Kasumi-1 (cell line): ENCODE data around the gene GATA5.

ENCODE experiments used
- DNase-seq, 2 experiments: peaks; one replicate each; lab custom pipeline; 2025; lab: John Stamatoyannopoulos, UW

Gene GATA5

GRCh38 chr20:62472941-62473585 lies 2.7 kb downstream of the GATA5 start:
- DNase-seq: no peak

DNA sequence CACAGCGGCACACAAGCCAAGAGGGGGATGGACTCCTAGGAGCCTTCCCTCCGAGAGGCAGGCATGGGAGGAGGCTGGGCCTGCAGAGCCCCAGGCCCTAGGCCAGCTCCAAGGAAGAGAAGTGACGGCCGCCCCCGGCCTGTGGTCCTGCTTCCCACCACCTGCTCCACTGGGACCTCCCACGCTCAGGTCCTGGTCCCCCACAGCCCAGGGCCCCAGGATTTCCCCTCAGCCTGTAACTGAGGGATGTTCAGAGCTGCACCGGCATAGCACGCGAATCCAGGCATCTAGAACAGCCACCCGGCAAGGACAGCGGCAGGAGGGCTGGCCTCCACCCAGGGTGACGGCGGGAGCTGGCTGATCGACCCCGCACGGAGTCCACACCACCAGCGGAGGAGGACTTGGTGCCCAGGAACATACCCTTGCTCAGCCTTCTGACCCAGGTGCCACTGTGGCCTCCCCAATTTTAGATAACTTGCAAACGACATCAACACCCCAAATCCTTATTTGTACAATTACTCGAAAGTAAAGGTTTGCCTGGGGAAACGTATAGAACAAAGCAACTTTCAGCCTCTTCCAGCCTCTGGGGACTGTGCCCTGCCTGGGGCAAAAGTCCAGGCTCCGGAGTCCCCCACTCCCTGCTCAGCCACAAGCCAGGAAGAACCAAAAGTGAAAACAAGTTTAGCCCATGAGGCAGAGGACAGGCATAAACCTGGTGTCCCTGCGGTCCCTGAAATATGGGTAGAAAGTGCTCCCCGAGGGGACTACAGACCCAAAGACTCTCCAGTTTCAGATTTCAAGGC lies 3.5 kb downstream of the GATA5 start:
- no peak for DNase-seq

DNA sequence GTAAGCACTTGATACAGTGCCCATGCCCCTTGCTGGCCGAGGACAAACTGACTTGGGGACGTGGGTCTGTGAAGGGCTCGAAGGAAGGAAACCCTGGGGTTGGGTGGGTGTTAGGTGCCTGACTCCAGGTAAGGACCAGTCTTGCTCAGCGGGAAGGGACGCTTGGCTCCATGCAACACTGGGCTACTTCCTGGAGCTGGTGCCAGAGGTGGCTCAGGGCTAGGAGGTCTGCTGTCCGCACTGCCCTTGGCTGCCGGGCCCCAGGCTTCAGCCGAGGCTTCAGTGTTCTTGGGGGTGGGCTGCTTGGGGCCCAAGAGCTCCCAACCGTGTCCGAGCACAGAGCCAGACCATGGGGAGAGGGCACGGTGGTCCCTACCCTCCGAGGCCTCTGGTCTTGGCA lies 5.3 kb downstream of the GATA5 start:
- no peak for DNase-seq

GRCh38 chr20:62470001-62470400 lies 5.8 kb downstream of the GATA5 start:
- DNase-seq: no peak

GRCh38 chr20:62469352-62469751 lies 6.4 kb downstream of the GATA5 start:
- no peak for DNase-seq

DNA sequence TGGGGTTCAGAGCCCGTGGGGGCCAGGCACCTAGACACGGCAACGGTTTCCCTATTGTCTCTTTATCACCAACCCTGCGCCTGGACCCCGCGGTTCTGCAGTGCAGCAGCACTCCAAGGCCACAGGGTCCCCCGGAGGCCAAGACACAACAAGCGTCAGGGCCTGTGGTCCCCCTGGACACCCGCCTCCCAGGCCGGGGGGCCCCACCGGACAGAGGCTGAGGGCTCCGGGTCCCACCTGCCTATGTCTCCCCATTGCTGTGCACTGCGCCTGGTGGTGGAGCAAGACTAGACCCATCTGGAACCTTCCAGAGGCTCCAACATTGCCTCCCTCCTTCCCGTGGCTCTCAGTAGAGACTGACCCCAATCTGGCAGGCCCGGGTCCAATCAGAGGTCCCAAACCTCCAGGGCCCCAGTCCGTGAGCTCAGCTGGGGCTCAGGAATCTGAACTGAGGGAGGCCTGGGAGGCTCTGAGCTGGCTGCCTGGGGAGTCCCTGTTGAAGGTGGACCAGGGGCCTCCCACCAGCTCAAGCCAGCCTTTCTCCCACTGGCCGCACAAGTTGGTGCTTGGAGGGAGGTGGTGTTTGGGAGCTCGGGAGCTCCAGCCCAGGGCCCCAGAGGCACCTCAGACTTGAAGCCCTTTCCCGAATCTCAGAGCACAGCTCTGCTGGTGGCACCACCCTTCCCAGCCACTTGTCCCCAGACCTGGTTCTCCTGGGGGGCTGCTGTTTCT lies 8.8 kb downstream of the GATA5 start:
- DNase-seq: no peak

DNA sequence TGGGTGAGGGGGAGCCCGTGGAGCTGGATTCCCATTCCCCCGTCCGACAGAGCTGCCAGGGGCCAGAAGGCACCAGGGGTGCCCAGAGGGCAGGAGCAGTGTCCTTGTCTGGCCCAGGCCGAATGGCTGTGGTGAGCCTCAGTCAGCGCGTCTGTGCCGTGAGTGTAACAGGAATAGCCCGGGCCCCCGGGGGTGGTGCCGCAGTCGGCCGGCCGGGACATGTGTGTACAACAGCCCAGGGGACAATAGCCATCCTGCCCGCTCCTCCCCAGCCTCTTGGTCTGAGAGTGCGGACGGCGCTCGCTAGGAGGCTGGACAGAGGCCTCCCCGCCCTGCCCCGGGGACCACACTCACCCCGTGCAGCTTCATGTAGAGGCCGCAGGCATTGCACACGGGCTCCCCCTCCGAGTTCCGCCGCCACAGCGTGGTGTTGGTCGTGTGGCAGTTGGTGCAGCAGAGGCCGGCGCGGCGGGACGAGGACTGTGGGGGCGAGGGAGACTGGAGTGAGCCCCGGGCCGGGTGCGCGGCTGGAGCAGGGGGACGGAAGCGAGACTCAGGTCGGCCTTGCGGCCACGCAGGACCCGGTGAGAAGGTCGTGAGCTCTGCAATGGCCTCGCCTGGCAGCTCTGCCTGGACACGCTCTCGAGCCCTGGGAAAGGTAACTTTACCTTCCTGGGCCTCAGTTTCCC lies 9.6 kb downstream of the GATA5 start:
- no peak for DNase-seq

DNA sequence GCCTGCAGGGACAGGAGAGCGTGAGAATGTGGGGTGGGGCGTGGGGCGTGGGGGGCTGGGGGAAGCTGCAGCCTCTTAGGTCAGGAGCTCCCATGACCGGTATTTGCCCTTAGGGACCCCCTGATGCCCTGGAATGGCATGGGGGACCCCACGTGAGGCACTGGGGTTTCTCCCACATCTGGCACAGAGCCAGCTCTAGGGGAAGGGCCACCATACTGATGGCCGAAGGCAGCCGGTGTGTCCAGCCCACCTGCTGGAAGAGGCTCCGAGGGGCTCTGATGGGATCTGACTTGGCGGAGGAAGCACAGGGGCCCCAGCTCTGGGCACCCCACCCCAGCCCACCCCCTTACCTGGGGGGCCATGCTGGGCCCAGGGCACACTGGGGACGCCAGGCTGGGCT lies 10.8 kb downstream of the GATA5 start:
- DNase-seq: no peak

- no peak for DNase-seq
Observed at GRCh38 chr20:62464425-62464770, 11.4 kb downstream of the GATA5 start.

DNA sequence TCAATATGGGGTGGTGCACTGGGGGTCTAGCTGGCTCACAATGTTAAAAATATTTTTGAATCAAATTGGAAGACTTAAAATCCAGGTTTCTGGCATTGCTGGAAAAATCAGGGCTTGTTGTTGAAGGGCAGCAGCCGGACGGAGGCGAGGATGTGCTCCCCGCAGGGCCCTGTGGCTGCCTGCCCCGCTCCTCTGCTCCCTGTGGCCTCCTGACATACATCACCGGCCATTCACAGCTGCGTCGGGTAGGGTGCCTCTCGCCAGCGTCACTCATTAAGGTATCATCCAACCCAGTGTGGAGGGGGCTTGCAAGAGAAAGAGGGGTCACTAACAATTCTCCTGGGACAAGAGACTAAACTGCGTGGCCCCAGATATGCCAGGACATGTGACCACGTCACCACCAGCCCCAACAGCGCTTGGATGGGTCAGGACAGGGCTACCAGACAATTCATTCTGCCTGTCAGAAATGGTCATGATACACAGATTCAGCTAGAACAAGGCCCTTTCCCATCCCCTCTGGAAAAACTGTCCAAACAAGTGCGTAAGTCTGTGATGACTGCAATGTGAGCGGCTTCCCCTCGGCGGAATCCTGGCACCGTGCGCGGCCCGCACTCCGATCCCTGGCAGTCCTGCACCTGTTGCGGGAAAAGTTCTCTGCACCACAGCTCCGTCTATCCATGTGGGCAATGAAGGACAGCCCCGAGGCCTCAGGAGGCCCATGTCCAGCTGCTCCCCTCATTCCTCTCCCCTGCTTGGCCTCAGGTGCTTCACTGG lies 12.0 kb downstream of the GATA5 start:
- DNase-seq: no peak

- no peak for DNase-seq
Observed at GRCh38 chr20:62462976-62463592, 12.7 kb downstream of the GATA5 start.

DNA sequence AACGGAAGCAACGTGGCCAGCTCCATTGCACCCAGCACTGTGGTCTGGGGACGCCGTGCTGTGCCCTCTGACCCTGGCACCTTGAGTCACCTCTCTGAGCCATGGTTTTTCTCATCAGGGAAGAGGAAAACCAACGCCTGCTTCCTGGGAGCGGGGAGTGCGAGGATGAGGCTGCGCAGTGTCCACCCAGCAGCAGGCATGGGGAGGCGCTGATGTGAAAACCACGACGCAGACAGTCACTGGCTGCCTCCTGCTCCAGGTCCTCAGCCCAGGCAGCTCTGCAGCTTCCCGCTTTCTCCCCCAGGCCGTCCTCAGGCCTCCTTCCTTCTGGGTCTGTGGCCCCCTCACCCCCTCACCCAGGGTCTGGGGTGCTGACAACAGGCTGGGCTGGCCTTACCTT lies 14.0 kb downstream of the GATA5 start:
- DNase-seq: no peak

DNA sequence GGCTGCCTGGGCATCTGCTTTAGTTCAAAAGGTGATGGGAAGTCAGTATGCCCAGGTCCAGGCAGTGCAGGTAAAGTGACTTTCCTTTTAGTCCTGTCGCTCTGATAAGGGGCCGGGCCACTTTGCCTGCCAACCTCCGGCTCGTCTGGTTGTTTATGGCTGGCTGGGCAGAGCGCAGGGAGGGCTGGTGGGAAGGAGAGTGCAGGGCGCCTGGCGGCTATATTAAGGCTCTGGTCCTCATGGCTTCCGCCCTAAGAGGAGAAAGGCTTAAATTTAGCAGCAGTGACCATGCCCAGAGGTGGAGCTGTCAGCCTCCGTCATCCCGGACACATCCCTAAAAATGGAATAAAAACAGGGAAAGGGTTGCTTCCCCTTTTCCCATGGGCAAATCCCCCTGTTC lies 14.6 kb downstream of the GATA5 start:
- no peak for DNase-seq

DNA sequence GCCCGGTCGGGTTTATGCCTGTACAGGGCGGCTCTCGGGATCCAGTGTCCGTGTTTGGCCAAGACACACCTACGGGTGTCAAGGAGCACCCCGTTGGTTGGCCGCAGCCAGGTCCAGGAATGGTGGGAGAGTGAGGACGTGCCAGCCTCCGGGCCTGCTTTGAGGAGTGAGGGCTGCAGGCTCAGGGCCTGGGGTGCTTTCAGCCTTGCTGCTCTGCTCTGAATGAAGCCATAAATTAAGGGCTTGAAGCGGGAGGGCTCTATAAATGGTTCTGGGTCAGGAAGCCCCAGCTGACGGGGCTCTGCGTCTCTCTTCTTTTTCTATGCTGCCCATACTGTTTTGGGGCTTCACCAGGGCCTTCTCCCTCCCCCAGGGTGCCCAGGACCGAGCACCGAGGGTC lies 15.1 kb downstream of the GATA5 start:
- no peak for DNase-seq

GRCh38 chr20:62459488-62459887 lies 16.3 kb downstream of the GATA5 start:
- DNase-seq: no peak

DNA sequence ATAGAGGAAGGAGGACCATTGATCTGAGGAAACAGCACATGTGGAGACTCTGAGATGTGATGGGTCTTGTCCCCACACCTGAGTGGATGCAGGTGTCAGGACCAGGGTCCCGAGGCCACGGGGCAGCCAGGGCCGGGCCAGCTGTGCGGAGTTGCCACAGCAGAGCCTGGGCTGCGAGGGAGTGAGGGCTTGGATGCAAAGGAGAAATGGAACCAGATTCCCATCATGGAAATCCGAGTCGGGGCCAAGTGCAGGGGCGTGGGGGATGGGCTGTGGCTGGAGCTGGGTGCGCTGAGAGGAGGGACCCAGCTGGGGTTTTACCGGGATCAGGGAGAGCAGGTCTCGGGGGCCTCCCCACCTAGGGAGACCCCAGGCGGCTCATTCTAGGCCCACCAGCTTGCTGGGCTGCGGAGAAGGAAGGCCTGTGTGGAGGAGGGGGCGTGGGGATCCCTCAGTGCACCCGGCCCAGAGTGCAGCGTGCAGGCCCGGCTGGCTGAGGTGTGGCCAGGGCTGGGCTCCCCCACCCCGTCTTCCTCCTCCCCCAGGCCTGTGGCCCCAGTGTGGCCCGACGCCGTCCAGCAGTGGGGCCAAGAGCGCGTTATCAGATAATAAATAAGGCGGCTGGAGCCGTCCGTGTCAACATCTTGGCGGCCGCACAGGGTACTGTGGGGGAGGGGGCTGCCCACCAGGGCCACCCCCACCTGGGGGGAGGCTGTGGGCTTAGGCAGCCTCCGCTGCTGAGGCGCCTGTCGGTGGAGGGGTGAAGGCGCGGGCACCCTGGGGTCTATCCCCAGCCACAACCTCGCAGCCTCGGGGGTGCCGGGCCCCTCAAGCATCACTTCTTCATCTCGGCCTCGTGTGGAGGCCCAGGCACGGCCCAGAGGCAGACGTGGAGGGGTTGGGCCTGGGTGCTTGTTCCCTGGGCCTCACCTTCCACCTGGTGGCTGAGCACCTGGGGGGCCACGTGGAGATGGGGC lies 17.2 kb downstream of the GATA5 start:
- DNase-seq: no peak

- no peak for DNase-seq
Observed at GRCh38 chr20:62457831-62458230, 18.0 kb downstream of the GATA5 start.

DNA sequence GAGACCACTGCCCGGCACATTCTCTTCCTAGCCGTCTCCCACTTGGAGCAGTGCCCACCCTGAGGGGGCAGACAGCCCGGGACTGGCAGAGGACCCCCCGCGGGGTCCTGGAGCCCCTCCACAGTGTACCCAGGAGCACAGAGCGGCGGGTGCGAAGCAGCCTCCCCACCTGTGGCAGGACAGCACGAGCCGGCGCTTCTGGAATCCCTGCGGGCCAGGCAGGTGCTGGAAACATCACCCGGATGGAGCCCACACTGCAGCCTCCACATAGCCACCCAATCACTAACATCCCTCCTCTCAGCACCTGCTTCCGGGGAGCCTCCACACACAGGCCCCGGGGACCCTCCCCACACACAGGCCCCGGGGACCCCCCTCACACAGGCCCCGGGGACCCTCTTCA lies 18.7 kb downstream of the GATA5 start:
- no peak for DNase-seq

DNA sequence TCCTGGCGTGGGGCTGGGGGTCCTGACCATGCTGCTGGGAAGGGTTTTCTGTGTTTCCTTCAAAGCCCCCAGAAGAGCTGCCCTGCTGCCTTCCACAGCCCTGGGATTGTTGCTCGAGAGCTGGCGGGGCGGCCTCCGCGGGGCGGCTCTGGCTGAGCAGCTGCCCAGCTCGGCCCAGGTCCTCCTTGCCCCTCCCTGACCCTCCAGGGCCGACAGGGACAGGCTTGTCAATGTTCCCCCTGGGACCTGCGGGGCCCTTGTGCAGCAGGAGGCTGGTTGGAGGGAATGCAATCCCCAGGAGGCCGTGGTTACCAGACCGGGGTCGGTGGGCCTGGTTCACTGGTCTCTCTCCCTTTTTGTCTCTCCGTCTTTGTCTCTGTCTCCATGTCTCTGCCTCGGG lies 19.9 kb downstream of the GATA5 start:
- DNase-seq: no peak
